BLaER1 (cell line): ENCODE results near the gene CDC27.
"Not testable (repeated sequence)": the region's sequence is repeated elsewhere in the genome, so short reads cannot be mapped to it uniquely, and the experiment has no call there.

Experiments
- H3K27ac ChIP-seq: shearing (Covaris generic); formaldehyde crosslinking; 2 replicates; pipeline ENCODE4 v1.8.1; 2022
- H3K27me3 ChIP-seq: shearing (Covaris generic); formaldehyde crosslinking; 2 replicates; pipeline ENCODE4 v1.8.1; 2022
- H3K36me3 ChIP-seq: shearing (Covaris generic); formaldehyde crosslinking; 2 replicates; pipeline ENCODE4 v1.8.1; 2022
- H3K4me1 ChIP-seq: shearing (Covaris generic); formaldehyde crosslinking; 2 replicates; pipeline ENCODE4 v1.8.1; 2022
- H3K4me2 ChIP-seq: shearing (Covaris generic); formaldehyde crosslinking; 2 replicates; pipeline ENCODE4 v1.8.1; 2022
- H3K4me3 ChIP-seq: shearing (Covaris generic); formaldehyde crosslinking; 2 replicates; pipeline ENCODE4 v1.8.1; 2022
- H3K9ac ChIP-seq: shearing (Covaris generic); formaldehyde crosslinking; 2 replicates; pipeline ENCODE4 v1.8.1; 2022
- H3K9me3 ChIP-seq: shearing (Covaris generic); formaldehyde crosslinking; 2 replicates; pipeline ENCODE4 v1.8.1; 2022
- H4K20me1 ChIP-seq: shearing (Covaris generic); formaldehyde crosslinking; 2 replicates; pipeline ENCODE4 v1.8.1; 2022
- Cebpa-rat ChIP-seq: shearing (Covaris generic); IDR thresholded peaks from 2 replicates; pipeline ENCODE4 v1.8.1; 2022

Gene CDC27

DNA sequence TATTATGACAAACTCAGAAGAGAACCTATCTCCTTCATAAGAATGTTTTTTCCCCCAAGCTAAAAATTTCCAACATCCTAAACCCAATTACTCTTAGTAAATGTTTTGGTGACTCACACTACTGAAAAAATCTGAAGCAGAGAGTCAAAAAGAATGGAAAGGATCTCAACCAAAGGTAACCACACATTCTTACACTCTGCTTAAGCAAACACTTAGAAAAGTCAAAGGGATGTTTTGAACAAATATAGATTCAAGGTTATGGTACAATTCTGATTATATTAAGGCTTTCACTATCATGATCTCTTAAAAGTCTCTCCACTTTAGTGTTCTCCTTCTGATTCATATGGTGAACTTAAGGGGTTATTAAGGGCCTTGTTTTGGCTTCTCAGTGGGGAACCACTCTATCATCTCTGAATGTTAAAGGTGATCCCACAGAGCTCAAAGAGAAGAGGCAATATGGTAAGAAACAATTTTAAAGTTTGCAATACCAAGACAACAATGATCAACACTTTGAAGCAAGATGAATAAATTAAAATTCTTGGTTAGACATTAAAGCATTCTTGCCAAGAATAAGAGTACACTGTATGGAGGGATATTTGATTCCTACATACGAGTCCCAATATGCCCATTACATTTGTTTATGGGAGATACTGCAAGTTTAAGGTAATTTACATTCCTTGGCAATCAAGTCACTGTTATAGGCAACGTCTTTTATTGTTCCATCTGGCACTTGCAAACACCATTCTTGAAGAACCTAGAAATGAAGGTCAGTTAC is 69.2 kb downstream of the CDC27 start:
- no peak overlapping the region for H3K9ac ChIP-seq
- TF ChIP-seq Cebpa-rat = no peak
- peaks cover 73% of the 10 kb centered on the region for H3K36me3 ChIP-seq
- H3K4me3 ChIP-seq = no peak overlapping the region
- 0 out of 2 replicates have a peak, but pooled peaks cover 7% of the 10 kb centered on the region for H3K4me1 ChIP-seq
- H3K27ac ChIP-seq = no peak overlapping the region
- H3K9me3 ChIP-seq = no peaks in the 10 kb centered on the region
- no peaks in the 10 kb centered on the region for H4K20me1 ChIP-seq
- H3K4me2 ChIP-seq = no peak overlapping the region
- H3K27me3 ChIP-seq = no peaks in the 10 kb centered on the region

DNA sequence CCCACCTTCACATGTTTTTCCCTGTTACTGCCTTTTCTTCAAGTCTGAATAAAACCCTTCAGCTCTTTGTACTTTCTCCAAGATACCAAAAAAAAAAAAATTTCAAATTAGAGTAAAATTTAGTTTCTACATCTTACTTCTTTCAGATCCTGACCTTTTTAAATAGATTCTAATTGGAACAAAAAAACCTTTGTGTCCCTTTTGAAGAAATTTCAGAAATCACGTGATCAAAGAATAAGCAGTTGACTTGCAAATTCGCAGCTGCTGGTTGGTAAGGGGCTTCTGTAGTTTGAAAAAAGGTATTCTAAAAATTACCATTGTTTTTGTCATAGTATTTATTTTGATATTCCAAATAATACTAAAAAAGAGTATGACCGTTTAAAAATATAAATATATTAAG is 71.7 kb downstream of the CDC27 start:
- no peaks in the 10 kb centered on the region for H4K20me1 ChIP-seq
- H3K4me3 ChIP-seq = no peak overlapping the region
- no peaks in the 10 kb centered on the region for H3K27me3 ChIP-seq
- H3K4me1 ChIP-seq = 0 out of 2 replicates have a peak, but pooled peaks cover 7% of the 10 kb centered on the region
- TF ChIP-seq Cebpa-rat = no peak
- no peak overlapping the region for H3K27ac ChIP-seq
- no peaks in the 10 kb centered on the region for H3K9me3 ChIP-seq
- H3K4me2 ChIP-seq = no peak overlapping the region
- peaks cover 49% of the 10 kb centered on the region for H3K36me3 ChIP-seq
- no peak overlapping the region for H3K9ac ChIP-seq

DNA sequence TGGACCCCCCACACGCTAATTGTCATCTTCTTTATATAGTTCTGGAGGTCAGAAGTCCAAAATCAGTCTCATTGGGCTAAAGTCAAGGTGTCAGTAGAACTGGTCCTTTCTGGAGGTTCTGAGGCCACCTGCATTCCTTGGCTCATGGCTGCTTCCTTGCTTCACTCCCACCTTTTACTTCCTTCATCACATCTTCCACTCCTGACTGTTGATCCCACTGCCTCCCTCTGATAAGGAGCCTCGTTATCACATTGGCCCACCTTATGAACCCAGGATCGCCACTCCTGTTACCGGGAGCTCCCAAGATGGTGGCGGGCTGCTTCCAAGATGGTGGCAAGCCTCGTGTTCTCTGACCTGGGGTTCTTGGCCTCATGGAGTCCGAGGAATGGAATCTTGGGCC is 83.0 kb downstream of the CDC27 start:
- no peaks in the 10 kb centered on the region for H3K9me3 ChIP-seq
- H3K4me3 ChIP-seq = no peak overlapping the region
- H4K20me1 ChIP-seq = no peaks in the 10 kb centered on the region
- no peaks in the 10 kb centered on the region for H3K27me3 ChIP-seq
- H3K27ac ChIP-seq = no peak overlapping the region
- no peaks in the 10 kb centered on the region for H3K36me3 ChIP-seq
- H3K4me2 ChIP-seq = no peak overlapping the region
- TF ChIP-seq Cebpa-rat = no peak
- H3K4me1 ChIP-seq = no peaks in the 10 kb centered on the region
- no peak overlapping the region for H3K9ac ChIP-seq

DNA sequence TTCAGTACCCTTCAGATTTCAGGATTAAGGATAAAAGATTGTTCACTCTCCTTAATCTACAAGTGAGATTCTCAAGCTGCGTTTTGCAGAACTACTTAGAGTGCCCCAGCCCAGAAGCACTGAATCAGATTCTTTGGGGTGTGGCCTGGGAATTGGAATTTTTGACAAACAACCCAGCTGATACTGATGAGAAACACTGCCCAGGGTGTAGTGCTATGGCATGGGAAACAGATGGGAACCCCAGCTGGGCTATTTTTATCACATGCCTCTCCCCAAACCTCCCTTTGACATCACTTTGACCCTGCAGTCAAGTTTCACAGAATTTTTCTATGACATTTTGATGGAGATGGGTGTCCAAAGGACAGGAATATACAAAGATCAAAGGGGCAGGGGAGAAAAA is 83.8 kb downstream of the CDC27 start:
- not testable (repeated sequence) for H3K4me2 ChIP-seq, H3K27me3 ChIP-seq, H3K27ac ChIP-seq, H3K4me3 ChIP-seq, H3K9ac ChIP-seq, H4K20me1 ChIP-seq, H3K9me3 ChIP-seq, H3K4me1 ChIP-seq, H3K36me3 ChIP-seq

DNA sequence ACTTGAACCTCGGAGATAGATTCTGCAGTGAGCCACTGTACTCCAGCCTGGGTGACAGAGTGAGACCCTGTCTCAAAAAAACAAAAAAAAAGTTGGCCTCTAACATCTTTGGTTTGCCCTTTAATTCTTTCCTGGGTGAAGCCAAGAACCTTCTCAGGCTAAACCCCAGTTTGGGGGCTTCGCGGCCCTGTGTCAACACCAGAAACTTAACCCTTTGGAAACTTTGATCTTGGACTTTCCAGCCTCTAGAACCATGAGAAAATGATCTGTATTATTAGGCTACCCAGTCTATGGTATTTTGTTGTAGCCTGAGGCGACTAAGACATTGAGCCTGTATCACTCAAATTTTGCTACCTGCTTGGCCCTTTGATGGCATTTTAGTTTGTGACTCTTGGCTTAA is 86.2 kb downstream of the CDC27 start:
- no peak for TF ChIP-seq Cebpa-rat
- H3K27me3 ChIP-seq = no peaks in the 10 kb centered on the region

DNA sequence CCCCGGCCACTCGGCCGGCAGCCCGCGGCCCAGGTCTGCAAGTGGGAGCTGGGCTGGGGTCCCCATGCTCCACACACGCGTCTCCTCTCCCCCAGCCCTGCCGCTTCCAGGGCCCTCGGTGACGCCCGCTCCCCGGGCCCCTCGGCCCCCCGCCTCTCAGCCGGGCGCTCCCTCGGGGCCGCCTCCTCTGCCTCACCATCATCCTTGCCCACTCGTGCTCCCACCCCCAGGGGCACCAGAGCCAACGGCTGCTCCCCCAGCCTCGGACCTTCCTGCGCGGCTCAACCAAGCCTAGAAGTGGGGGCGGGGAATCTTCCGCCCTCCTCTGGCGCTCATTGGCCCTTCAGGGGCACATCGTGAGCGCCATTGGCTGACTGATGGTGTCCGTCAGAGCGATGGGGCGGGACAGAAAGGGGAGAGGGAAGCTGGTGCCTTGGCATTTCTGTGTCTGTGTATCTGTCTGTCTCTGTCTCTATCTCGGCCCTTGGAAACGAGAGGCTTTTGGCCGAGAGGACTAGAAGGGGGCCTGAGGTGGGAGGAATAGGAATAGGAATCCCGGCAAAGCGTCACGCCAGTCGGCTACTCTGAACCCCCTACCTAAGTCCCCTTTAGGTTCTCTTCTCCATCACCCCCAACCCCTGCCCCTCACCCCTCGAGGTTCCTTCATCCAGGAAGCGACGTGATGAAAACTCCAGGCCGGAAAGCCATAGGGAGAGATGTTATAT is 88.9 kb downstream of the CDC27 start:
- Histone ChIP-seq H4K20me1 (no peaks in the 10 kb centered on the region; the same call in 1 of the 2 replicates), H3K9ac (peak overlapping the region; percentile 91), H3K27me3 (no peaks in the 10 kb centered on the region), H3K36me3 (0 out of 2 replicates have a peak, but pooled peaks cover 5% of the 10 kb centered on the region), H3K27ac (peak overlapping the region; percentile 90), H3K4me2 (peak overlapping the region; percentile 85), H3K9me3 (no peaks in the 10 kb centered on the region), H3K4me1 (peaks cover 34% of the 10 kb centered on the region), H3K4me3 (peak overlapping the region; percentile 88)
- no peak for TF ChIP-seq Cebpa-rat

More for the DNA sequence above, 86.2 kb downstream of the CDC27 start:
- H3K4me2 ChIP-seq = no peak overlapping the region
- no peak overlapping the region for H3K4me3 ChIP-seq
- no peaks in the 10 kb centered on the region for H4K20me1 ChIP-seq
- peaks cover 22% of the 10 kb centered on the region for H3K4me1 ChIP-seq
- no peaks in the 10 kb centered on the region for H3K9me3 ChIP-seq
- H3K36me3 ChIP-seq = no peaks in the 10 kb centered on the region
- no peak overlapping the region for H3K9ac ChIP-seq
- H3K27ac ChIP-seq = no peak overlapping the region

DNA sequence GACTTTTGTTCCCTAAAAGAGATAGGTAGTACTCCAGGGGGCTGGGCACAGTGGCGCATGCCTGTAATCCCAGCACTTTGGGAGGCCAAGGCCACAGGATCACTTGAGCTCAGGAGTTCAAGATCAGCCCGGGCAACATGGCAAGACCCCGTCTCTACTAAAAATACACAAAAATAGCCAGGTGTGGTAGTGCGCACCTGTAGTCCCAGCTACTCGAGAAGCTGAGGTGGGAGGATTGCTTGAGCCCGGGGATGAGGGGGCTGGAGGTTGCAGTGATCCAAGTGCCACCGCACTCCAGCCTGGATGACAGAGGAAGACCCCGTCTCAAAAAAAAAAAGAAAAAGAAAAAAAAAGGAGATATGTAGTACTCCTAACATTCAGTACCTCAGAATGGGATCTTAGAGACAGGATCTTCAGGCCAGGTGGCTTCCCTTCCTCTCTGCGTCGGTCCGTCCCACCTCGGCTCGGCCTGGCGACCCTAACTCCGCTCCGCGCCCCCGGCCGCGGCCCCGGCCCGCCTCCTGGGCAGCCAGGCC is 89.6 kb downstream of the CDC27 start:
- Histone ChIP-seq H3K36me3 (peaks cover 10% of the 10 kb centered on the region; the same call in 1 of the 2 replicates), H3K27ac (peak overlapping the region; percentile 90), H3K9ac (peak overlapping the region; percentile 91), H3K9me3 (no peaks in the 10 kb centered on the region), H4K20me1 (peaks cover 4% of the 10 kb centered on the region; the same call in 1 of the 2 replicates), H3K4me2 (peak overlapping the region; percentile 85), H3K4me3 (peak overlapping the region; percentile 88), H3K4me1 (peaks cover 34% of the 10 kb centered on the region), H3K27me3 (no peaks in the 10 kb centered on the region)
- TF ChIP-seq Cebpa-rat = no peak

DNA sequence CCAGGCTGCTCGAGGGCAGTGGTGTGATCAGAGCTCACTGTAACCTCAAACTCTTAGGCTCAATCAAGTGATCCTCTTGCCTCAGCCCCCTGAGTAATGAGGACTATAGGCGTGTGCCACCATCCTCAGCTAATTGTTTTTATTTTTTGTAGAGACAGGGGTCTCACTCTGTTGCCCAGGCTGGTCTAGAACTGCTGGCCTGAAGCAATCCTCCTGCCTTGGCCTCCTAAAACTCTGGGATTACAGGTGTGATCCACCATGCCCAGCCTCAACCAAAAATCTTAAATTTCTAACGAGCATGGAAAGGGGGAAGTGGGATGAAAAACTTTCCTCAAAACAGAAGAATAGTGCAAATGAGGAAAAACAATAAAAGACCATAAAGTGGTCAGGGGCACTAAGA is 92.8 kb downstream of the CDC27 start:
- Histone ChIP-seq H3K4me1 (peaks cover 34% of the 10 kb centered on the region), H3K36me3 (peaks cover 27% of the 10 kb centered on the region), H3K4me3 (no peak overlapping the region), H3K27me3 (no peaks in the 10 kb centered on the region), H4K20me1 (peaks cover 11% of the 10 kb centered on the region; the same call in 1 of the 2 replicates), H3K4me2 (no peak overlapping the region), H3K27ac (no peak overlapping the region), H3K9ac (no peak overlapping the region), H3K9me3 (peaks cover 14% of the 10 kb centered on the region)
- no peak for TF ChIP-seq Cebpa-rat

DNA sequence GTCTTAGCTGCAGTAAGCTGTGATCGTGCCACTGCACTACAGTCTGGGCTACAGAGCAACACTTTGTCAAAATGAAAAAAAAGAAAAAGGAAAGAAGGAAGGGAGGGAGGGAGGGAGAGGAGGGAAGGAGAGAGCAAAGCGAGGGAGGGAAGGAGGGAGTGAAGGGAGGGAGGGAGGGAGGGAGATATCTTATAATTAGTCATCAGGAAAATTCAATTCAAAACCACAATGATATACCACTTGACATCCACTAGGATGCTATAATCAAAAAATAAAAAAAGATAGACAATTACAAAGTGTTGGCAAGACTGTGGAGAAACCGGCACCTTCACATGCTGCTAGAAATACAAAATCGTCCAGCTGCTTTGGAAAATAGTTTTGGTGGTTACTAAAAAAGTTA is 93.8 kb downstream of the CDC27 start:
- Histone ChIP-seq H3K4me2 (no peak overlapping the region), H3K36me3 (peaks cover 30% of the 10 kb centered on the region), H3K9me3 (peaks cover 14% of the 10 kb centered on the region), H4K20me1 (peaks cover 18% of the 10 kb centered on the region; the same call in 1 of the 2 replicates), H3K27ac (no peak overlapping the region), H3K4me1 (peaks cover 28% of the 10 kb centered on the region), H3K9ac (no peak overlapping the region), H3K27me3 (no peaks in the 10 kb centered on the region), H3K4me3 (no peak overlapping the region)
- no peak for TF ChIP-seq Cebpa-rat

DNA sequence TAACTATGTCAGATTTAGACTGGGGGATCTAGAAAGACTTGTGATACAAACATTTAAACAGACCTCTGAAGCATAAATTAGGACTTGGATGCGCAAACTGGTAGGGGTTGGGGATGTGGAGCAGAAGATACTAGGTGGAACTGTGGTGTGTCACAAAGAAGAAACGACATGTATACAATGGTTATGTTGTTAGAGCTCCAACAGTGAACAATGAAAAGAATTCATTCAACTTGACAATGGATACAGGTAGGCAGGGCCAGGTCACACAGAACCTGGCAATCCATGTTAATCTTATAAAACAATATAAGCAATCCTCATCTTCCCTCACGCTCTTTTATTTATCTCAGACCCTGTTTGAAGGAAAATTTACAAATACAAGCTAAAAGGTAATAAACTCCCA is 102.0 kb downstream of the CDC27 start:
- Histone ChIP-seq H3K4me2 (no peak overlapping the region), H3K4me1 (no peaks in the 10 kb centered on the region), H4K20me1 (peaks cover 83% of the 10 kb centered on the region), H3K27me3 (no peaks in the 10 kb centered on the region), H3K9ac (no peak overlapping the region), H3K36me3 (peaks cover 4% of the 10 kb centered on the region), H3K4me3 (no peak overlapping the region), H3K9me3 (no peaks in the 10 kb centered on the region), H3K27ac (no peak overlapping the region)
- TF ChIP-seq Cebpa-rat = no peak
